Daoy (cell line): ENCODE results near the gene RFTN1. TPM values are rescaled to one million over a fixed set of nuclear protein-coding genes. Genes with fewer than 3 reads are reported as not detected.

ENCODE experiments used
- DNase-seq: peaks from one replicate; pipeline ENCODE4 v3.0.0-alpha.2; 2015; ENCODE audit warnings: low read depth
- total RNA-seq: library from RNA; depleted of rRNA; stranded (reverse); fragments of >200 nt; shearing (Covaris generic); gene quantifications from 2 replicates; pipeline ENCODE4 v1.2.3, GENCODE V29; 2014

The RFTN1 gene
- total RNA-seq, 1 experiment from 2014 or later = 27.9 TPM

DNA sequence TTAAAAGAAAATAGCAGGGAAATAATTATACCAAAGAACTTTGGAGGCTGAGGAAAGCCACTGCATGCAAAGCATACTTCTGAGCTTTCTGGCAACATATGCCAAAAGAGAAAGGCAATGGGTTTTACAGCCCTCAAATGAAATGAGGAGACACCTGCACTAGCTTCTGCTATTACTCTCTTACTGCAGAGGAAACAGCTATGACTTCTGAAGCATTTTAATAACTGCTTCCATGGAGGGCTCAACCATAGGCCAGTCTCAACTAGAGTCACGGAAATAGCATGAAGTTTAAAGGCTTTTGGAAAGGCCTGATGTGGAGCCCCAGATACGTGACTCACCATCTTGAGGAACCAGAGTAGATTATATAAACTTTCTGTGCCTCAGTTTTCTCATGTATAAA, 133.7 kb downstream of the RFTN1 start:
- no peak for DNase-seq

DNA sequence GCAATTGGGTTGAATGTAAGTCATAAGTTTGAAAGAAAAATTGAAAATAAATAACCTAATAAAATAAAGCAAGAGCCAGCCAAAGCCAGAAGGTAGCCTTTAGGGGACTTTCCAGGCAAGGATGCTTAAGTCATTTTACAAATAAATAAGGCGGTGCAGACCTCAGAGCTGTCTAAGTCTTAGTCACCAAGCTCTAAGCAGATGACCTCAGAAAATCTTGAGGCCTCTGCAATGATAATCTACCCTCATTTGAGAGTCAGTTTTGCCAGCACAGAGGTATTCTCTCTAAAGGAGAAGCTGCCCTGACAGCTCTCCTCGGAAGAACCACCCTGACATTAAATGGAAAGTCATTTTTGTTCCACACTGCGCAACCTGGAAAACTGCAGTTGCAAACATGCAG, 134.6 kb downstream of the RFTN1 start:
- peak; percentile 42 for DNase-seq

DNA sequence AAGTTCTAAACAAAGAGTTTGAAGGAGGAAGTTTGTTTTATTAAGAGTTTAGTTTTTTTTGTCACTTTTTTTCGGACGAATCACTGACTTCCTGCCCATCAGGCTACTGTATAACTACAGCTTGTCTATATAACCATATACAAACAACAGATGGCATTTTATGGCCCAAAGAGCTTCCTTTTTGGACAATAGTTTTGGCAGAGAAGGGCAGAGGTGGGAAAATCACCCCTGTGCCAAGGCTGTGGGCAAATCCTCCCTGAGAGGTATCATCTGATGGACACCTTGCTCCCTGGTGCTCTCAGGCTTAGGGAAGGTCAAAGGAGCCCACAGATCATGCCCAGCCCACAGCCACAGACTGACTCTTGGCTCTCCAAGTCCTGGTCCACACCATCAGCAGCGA, 135.1 kb downstream of the RFTN1 start:
- DNase-seq = no peak

DNA sequence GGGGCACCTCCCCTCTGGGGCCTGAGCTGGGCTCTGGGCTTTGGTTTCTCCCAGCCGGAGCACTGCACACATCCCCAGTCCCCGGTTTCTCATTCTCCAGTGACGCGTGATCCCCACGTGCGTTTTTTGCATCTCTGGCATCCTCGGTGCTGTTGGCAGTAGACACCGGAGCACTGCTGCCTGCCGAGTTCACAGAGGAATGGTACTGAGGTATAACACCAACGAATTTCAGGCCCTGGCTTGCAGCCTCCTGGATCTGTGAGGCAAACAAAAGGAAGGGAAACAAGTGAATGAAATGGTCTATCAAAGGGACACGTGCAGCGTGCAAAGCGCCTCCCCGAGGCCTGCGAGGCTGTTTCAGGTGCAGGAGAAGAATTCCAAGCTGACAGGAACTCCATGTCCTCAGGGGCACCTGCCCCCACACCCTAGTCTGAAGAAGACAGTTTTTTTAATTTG, 135.6 kb downstream of the RFTN1 start:
- DNase-seq = no peak

DNA sequence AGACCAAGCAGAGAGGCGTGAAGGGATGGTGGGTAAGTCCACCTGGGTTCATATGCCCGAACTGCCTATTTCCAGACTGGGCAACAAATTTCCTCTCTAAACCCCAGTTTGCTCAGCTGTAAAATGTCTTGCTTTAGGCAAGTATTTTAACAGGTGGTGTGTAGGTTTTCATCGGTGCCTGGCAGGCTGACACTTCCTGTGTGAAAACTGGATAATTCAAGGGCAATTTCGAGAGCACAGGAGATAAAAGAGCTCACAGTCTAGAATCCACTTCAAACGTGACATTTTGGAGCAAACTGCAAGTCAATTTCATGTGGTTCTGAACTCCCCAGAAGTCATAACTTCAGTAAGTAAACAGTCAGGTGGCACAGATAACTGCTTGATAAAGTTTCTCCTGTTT, 136.3 kb downstream of the RFTN1 start:
- DNase-seq = no peak

DNA sequence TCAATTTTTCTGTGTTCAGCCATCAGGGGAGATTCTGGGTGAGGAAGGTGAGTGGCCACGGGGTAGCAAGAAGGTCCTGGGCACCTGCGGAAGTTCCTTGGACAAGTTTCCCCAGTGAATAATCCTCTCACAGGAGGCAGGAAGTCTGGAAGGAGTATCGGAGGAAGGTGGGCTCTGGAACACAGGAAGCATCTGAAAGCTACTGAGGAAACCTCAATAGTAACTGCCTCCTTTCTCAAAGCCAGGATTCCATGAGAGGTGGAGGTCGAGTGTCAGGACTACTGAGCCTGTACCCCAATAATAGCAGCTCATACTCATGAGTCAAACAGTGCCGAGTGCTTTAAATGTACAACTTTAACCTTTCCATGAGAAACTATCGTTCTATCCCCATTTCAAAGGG, 137.6 kb downstream of the RFTN1 start:
- no peak for DNase-seq

DNA sequence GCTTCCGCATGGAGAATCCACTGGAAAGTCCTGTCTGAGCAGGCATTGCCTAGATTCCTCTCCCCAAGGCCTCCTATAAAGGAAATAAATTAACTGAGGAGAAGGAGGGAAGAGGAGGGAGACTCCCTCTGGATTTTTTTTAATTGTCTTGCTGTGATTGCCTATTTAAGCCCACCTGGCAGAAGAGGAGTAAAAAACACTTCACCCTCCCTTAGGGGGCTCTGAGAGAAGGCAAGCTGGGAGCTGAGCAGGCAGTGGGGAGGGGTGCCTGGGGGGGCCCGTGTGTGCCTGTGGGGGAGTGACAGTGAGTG, 138.6 kb downstream of the RFTN1 start:
- DNase-seq = no peak

DNA sequence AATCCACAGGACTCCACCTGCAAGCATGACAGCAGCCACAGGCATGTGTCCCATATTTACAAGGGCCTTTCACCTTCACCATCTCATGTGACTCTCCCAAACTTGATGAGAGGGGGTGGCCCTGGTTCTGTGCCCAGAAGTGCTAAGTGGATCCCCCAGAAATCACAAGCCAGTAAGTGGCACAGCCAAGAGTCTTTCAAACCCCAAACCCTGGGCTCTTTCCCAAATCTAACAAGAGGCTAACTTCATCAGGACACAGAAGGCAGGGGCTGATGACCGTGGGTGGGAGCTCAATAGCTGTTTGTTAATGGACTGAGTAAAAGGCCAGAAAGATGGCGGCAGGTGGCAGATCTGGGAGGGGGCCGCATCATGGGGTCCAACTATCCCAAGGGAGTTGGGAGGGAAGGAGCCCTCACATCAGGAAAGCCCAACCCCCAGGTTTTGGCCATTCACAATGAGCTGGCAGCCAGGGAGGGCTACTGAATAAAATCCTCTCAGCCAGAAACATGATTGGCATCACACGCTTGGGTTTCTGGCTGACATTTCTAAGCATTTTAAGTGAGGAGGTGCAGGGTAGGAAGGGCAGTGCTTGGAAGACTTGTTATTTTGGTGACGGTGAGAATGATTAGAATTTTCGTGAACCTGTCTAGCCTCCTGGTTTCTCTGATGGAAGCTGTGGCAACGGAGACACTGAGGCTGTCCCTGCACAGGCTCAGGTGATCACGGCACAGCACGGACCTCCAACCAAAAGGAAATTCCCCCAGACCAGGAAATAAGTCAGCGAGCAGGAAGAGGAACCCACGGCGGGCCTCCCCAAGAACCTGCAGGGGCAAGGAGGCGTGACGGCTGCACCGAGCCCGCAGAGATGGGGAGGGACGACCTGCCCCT, 139.2 kb downstream of the RFTN1 start:
- no peak for DNase-seq

DNA sequence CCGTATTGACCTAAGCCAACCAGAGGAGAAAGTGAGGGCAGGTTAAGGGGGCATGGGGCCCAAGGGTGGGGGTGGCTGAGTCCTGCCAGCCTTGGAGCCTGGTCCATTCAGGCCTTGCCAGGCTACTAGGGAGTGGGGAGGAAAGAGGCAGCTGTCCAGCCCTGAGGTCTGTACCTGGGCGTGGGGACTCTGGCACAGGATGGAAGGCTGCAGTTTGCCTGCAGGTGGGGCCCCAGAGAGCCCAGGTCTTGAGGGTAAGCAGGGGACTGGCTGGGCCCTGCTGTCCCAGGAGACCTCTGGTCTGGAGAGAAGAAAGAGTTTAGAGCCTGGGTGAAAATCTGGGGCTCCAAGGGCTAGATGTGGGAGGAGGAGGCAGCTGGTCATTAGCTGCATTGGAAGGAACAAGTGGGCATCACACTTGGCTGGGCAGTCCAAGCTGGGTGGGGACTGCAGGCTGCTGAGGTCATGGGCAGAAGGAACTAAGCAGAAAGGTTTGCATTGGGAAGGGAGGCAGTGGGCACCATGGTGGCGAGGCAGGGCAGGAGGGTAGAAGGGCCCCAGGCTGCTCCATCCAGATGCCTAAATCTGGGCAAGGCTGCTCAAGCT, 140.1 kb downstream of the RFTN1 start:
- DNase-seq = no peak

DNA sequence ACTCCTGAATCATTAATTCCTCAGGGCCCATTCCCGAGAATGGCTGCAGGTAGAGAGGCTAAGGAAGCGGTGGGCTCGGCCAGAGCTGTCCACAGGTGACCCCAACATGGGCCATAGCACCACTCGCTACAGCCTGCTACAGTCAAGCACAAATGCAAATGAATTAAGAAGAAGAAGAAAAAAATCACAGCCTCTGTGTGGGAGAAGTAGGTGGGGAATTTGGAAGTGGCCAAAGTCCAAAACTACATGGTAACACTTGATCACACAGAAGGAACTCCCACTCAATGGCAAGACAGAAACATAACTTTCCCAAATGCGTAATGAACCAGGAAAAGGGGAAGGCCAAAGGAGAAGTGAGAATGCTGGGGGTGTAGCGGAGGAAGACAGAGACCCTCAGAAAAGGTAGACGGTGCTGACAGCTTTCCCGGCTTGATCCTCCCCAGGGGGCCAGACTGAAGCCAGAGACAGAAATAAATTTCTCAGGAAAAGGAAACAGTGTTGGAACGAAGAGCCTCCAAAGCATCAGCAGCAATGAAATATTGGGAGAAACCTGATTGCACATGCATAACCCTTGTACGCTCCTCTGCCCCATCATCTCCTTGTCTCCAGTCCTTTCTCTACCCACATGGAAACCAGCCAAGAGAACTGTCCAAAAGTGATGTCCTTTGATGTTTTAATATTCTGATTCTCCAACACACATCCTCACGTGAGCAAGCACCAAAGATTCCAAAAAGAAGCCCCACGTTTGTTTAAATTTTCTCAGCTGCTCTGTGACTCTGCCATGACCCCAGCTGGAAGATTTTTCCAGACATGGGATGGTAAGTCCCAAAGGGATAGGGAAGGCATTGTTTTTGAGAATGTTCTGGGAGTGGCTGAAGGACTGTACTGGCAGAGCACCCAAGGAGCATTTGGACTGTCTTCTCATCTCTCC, 140.9 kb downstream of the RFTN1 start:
- no peak for DNase-seq

DNA sequence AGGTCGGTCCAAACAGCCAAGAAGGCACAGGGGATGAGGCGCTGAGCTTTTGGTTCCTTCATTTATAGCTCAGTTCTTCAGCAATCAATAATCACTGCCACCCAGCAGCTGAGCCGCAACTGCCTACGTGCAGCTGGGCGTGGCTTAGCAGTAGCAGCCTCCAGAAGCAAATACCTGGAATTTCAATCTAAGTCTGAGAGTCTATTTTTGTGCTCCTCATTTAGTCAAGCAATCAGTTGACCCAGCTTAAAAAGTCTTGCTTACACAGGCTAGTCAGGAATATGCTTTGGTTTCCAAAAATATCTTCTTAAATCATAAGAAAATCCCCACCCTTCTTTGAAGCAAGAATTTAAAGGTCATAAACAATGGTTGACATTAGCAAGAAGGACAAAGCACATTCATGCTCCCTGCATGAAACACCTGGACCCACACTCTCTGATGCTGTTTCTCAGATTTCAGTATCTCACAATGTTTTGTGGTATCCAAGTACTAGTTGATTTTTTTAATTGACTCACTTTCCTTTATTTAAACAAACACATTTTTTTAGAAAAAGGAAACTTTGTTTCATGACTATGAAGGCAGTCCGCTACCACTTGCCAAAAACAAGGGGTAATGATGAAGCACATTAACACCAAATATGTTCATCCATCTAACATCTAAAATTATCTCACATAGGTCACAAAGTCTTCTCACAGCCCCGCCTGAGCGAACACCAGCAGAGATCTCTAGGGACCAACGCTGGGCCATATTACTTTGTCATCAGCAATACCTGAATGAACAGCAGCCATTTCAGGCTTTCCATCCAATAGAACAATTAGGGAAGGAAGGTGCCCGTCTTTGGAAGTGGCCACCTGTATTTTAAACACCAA, 142.4 kb downstream of the RFTN1 start:
- DNase-seq = no peak

DNA sequence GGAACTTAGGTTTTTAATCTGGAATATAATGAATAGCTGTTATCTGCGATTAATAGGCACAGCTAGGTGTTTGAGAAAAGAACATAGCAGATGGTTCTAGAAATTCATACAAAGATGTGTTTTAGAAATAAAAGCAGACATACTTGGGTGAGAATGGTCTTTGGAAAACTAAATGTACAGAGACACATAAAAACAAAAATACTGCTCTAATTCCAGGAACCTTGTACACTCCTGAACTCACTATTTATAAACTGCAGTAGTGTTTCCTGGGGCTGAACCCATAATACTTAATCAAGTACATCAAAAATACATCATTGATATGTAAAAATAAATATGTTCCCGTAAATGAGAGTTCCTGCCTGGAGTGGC, 143.0 kb downstream of the RFTN1 start:
- no peak for DNase-seq

DNA sequence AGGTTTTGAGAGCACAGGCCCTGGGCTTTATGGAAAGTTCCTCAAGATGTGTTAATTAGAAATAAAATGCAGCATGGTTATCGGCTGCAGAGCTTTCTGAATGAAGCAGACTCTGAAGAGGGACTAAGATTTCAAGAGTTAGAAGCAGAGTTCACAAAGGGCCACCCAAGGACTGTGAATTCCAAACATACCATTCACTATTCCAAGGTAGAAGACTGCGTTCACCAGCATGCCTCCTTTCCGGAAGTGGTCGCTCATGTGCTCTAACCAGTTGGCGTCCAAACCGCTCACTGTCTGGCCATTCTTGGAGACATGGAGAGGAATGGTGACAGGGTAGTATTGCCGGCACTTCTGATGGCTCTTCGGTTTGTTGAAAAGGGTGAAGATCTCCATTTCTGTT, 143.6 kb downstream of the RFTN1 start:
- DNase-seq = no peak

DNA sequence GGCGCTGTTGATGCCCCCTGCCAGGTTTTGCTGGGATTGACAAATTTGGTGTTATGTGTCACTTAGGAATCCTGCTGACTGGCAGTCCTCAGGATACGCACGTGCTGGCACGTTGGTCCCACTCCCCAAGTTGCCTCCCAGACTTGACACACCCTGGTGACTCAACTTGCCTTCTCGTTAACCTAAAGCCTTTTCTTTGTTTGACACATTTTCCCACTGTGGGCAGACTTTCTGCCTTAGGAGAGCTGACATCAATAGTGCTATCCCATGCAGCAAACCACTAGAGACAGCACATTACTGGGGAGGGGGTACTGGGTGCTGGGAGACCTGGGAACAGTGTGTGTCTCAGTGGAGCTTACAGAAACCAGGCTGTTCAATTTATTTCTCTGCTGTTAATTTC, 144.2 kb downstream of the RFTN1 start:
- peak; percentile 15 for DNase-seq

DNA sequence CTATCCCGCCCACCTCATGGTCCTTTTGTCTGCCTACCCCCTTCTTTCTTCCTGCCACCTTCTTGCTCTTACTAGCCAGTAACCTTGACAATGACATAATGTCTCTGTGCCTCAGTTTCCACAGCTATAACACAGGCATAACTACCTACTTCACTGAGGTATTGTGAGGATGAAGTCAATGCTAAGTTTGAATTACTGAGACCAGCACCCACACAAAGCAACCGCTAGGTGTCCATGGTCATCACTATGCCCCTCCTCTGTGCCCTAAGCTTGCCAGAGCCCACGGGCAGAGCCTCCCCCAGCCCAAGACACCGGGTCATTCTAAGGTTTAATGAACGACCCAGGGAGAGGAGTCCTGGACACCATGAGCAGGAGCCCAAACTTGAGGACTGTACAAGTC, 146.9 kb downstream of the RFTN1 start:
- no peak for DNase-seq

DNA sequence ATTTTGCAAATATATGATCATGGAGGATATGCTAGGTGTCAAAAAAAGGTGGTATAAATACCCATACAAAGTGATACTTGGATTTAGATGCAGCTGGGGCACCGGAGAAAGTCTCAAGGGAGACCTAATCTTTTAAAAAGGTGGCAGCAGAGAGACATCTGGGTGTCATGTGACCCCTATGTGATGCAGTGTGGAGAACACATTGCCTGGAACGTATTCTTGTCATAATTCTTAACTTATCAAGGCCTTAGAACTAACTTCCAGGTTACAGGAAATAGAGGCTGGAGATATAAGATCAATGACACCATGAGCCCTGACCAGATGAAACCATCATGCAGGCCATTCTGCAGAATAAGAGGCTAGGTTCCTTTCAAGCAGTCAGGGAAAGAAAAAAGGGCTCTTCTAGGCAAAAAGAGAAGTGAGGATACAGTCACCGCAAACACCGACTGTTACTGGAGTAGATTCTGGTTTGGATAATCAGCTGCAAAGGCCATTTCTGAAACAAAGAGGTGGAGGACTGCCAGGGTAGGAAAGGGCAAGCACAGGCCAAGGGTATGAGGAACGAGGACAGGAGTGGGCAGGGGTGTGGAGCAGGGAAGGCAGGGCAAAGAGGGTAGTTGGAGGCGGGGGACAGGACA, 147.9 kb downstream of the RFTN1 start:
- no peak for DNase-seq

DNA sequence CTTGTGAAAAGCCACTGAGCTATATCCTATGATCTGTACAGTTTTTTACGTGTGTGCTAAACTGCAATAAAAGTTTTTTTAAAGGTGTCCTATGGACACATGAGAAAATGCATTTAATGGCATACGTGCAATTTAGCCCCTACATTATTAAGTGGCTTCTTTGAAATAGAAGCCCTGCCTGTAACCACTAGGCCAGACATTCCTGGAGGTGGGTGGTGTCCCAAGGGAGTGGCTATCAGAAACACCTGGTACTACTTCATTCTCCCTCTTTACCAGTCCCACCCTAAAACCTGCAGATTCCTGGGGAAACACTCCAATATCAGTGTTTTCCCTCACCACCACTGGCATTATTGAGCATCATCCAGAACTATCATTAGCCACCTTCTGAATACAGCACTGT, 148.5 kb downstream of the RFTN1 start:
- DNase-seq = no peak

DNA sequence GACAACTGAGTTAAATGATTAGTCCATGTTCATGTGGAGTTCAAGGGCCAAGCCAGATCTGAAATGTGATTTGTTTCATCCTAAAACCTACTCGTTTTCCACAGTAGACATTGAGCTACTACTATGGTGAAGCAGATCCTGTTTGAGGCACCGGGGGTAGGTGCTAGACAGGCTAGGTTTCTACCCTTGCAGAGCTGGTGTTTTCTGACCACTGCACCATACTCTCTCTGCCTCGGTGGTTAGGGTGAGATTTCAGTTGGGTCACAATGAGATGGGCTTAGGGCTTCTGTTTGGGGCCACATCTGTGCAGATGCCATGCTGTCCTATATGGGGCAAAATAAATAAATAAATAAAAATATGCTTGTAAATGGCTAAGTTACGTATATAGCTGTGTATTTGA, 149.2 kb downstream of the RFTN1 start:
- no peak for DNase-seq

DNA sequence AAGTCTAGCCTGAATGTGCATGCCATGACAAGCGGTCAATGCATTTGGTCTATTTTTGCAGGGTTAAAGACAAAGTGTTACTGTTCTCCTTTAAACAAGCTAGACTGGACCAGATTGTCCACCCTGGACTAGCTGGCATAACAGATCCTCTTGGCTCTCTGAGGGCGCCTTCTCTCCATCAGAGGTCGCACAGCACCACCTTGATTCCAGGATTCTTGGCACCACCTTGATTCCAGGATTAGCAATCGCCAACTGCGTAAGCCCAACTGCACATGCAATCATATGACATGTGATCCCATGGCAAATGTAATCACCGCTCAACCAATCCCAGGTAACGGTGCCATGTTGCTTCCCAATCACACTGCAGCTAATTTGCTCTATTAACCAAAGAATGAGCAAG, 149.9 kb downstream of the RFTN1 start:
- no peak for DNase-seq

DNA sequence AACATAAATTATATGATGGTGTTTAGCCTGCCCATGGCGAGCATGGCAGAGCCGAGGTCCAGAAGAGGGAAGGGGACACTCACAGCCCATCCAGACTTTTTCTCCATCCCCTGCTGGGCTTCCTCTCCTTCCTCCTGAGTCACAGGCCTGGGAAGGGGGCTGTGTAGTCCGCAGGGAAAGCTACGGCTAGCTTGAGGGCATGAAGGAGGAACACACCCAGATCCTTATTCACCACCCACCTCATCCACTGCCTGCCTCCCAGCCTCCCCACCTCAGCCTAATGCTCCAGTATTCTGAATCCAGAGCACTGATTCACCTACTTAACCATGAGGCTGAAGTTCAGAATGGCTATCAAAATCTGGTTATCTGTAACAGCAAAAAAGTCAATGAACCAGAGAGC, 150.7 kb downstream of the RFTN1 start:
- peak; percentile 41 for DNase-seq

DNA sequence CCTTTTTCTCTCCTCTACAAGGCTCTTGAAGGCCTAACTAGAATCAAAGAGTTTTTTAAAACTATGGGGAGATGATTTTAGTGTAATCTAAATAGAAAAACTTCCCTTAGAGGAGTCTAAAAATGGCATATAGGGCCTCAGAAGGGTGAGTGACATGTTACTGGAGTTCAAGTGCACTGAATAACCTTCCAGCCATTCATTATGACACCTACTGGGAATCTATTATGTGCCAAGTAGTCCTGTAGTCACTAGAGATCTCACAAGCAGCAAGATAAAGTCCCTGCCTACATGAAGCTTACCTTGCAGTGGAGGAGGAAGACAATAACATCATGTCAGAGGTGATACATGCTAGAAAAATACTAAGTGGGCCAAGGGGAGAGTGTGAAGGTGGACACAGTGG, 152.4 kb downstream of the RFTN1 start:
- DNase-seq = no peak
